Thoracic aorta (tissue), 2 donors: ENCODE results near the gene MRPL53. TPM values are rescaled to one million over a fixed set of nuclear protein-coding genes. Genes with fewer than 3 reads are reported as not detected.

Source experiments
- ATAC-seq: fragments of 150-250 bp; one replicate; pipeline ENCODE4 v1.8.0; 2017; ENCODE audit warnings: low read depth; ENCODE audit not compliant: insufficient number of reproducible peaks, low FRiP score
- DNase-seq: peaks from one replicate; pipeline ENCODE4 v3.0.0-alpha.2; 2020; ENCODE audit warnings: low spot score
- H3K27ac ChIP-seq, 2 donors: fragments of 200-600 bp; sonication (generic); 1 replicate in 1 of 2; 2 replicates in 1 of 2; pipeline ENCODE4 v1.5.1; 2016; ENCODE audit warnings: mild to moderate bottlenecking in 2 of 2, moderate library complexity in 2 of 2
- H3K27me3 ChIP-seq: fragments of 200-600 bp; sonication (generic); replicated peaks from 2 replicates; pipeline ENCODE4 v1.6.0; 2016; ENCODE audit warnings: mild to moderate bottlenecking; ENCODE audit not compliant: insufficient read depth
- H3K36me3 ChIP-seq: fragments of 200-600 bp; sonication (generic); one replicate; pipeline ENCODE4 v1.5.1; 2016
- H3K4me1 ChIP-seq, 2 donors: fragments of 200-600 bp; sonication (generic); 1 replicate in 1 of 2; 2 replicates in 1 of 2; pipeline versions ENCODE4 v1.5.1 to v1.6.0; 2016; ENCODE audit warnings: low read depth in 2 of 2, mild to moderate bottlenecking in 1 of 2; ENCODE audit not compliant: control insufficient read depth in 1 of 2
- H3K4me3 ChIP-seq: fragments of 200-600 bp; sonication (generic); 2 replicates; pipeline ENCODE4 v1.5.1; 2016; ENCODE audit warnings: mild to moderate bottlenecking
- H3K9me3 ChIP-seq: fragments of 200-600 bp; sonication (generic); 2 replicates; pipeline ENCODE4 v1.5.1; 2016
- total RNA-seq, 2 donors: library from RNA; depleted of rRNA; stranded (reverse); fragments of >200 nt; gene quantifications; one replicate each; pipeline versions ENCODE4 v1.1.0 to v1.2.3, GENCODE V29; 2016
- TF ChIP-seq, protein P1 (sequence below): fragments of 200-600 bp; sonication (generic); IDR thresholded peaks from one replicate; pipeline ENCODE4 v1.5.1; 2019; ENCODE audit warnings: antibody characterized with exemption

MRPL53 gene
- total RNA-seq, 2 donors from 2014 or later, result 14.6 to 40.8 TPM

DNA sequence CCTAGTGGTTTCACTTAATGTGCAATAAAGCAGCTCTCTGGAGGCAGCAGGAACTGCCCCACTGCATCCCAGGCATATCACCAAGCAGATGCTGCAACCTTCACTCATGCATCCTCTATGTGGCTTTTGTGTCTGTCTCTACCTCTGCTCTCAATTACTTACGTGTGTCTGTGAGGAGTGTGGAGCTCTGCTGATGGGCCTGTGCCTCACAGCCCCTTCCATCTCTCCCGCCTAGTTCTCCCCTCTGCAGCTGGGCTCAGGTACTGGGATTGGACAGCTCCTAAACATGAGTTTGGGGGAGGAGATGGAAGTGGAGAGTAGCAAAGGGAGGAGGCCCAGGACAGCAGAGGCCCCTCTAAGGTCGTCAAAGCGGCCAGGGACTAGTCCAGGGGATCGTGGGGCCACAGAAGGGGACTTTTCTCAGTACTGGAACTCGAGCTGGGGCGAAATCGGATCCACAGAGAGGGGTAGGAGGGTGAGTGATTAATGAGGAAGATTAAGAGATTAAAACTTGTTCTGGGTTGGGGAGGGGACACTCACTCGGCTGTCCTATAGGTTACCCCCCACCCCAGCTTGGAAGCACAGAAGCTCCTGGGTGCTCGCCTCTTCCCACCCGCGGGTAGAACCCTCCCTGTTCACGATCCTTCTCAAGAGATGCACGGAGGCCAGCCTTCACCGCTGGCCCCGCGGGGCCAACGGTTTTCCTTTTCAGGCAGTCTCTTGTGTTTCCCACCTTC lies 29.0 kb upstream of the MRPL53 start:
- no peak overlapping the region for H3K4me3 ChIP-seq
- peaks cover 21 to 53% of the 10 kb centered on the region in 2 donors for H3K4me1 ChIP-seq
- DNase-seq, result no peak
- H3K36me3 ChIP-seq, result peaks cover 16% of the 10 kb centered on the region
- TF ChIP-seq, protein P1, sequence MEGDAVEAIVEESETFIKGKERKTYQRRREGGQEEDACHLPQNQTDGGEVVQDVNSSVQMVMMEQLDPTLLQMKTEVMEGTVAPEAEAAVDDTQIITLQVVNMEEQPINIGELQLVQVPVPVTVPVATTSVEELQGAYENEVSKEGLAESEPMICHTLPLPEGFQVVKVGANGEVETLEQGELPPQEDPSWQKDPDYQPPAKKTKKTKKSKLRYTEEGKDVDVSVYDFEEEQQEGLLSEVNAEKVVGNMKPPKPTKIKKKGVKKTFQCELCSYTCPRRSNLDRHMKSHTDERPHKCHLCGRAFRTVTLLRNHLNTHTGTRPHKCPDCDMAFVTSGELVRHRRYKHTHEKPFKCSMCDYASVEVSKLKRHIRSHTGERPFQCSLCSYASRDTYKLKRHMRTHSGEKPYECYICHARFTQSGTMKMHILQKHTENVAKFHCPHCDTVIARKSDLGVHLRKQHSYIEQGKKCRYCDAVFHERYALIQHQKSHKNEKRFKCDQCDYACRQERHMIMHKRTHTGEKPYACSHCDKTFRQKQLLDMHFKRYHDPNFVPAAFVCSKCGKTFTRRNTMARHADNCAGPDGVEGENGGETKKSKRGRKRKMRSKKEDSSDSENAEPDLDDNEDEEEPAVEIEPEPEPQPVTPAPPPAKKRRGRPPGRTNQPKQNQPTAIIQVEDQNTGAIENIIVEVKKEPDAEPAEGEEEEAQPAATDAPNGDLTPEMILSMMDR, result no peak
- no peak overlapping the region for H3K27ac ChIP-seq
- no peaks in the 10 kb centered on the region for H3K9me3 ChIP-seq
- no peak for ATAC-seq
- H3K27me3 ChIP-seq, result peaks cover 6% of the 10 kb centered on the region

DNA sequence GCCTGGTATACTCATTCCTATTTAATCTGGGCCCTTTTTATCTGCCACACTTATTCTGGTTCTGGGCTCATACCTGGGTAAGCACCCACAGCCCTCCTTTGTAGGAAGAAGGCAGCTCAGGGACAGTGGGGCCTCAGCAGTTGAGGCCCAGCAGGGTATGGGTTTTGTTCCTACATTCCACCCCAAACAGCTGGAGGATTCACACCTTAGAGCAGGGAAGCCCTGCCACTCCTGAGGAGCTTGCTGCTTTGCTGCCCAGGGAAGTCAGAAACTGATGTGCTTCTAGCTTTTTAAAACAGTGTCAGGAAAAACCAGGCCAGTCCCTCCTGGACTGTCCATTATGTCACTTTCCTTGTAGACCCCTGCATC lies 28.1 kb upstream of the MRPL53 start:
- Histone ChIP-seq H3K9me3 (no peaks in the 10 kb centered on the region), H3K27me3 (peaks cover 6% of the 10 kb centered on the region), H3K4me1 (peaks cover 16 to 43% of the 10 kb centered on the region in 2 donors), H3K4me3 (no peak overlapping the region), H3K27ac (no peak overlapping the region), H3K36me3 (peaks cover 11% of the 10 kb centered on the region)
- ATAC-seq (no peak), DNase-seq (no peak)
- TF ChIP-seq, protein P1, result no peak

DNA sequence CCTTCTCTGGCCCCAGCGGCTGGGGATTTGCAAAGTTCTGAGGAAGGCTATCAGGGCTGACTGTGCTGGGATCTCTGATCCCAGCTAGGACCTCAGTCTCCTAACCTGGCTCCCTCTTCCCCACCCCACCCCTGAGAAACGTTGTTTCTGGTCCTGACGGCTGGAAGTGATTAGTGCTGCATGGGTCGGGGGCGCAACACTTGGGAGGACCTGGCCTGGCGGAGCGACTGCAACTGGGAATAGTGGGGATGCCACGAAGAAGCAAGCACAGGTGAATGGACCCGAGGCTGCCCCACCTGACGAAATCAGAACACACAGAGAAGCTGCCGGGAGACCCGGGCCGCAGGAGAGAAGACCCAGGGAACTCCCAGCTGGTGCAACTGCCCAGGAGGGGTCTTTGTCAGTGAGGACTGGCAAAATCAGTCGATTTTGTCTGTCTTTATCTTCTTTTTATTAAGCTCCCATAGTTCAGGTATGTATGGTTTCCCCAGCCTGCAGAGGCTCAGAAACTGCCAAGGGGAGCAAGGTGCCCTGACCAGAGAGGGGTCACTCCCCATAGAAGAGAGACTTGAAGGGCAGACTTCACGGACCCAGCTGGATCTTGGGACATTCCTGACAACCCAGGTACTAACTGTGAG lies 27.6 kb upstream of the MRPL53 start:
- no peak overlapping the region for H3K4me3 ChIP-seq
- ATAC-seq, result no peak
- TF ChIP-seq, protein P1, result no peak
- H3K4me1 ChIP-seq, result peaks cover 16 to 41% of the 10 kb centered on the region in 2 donors
- no peak overlapping the region for H3K27ac ChIP-seq
- H3K9me3 ChIP-seq, result no peaks in the 10 kb centered on the region
- DNase-seq, result no peak
- peaks cover 6% of the 10 kb centered on the region for H3K36me3 ChIP-seq
- H3K27me3 ChIP-seq, result peaks cover 6% of the 10 kb centered on the region

DNA sequence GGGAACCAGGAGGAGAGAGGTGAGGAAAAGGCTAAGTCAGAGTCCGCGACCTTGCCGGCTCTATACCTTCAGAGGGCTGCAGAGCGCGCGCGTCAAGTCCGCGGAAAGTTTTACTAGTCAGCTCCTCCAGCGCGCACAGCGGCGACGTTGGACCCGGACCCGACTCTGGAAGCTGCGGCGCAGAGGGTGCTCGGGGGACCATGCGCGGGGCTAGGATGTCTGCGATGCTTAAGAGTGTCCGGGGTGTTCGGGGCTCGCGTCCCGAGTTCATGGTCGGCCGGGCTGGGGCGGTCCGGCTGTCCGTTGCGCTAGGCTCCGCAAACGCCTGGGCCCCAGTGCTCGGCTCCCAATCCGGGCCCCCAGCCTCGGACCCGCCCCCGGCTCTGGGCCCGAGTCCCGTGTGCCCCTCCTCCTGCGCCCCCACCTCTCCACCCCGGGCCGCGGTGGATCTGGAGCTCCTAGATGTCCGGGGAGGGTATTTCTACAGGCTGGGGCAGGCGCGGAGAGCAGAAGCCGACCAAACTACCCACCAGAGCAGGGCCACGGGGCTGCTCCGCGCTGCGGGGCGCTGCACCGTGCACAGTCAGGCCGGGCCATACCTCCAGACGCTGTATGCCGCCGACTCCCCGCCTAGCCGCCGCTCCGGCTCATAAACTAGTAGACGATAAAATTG lies 26.9 kb upstream of the MRPL53 start, which contains the start of gene LBX2:
Gene LBX2 (minus strand): TSS at position 337 of the 673 bp plus-strand sequence. CDS start 66 bp downstream, at position 271.
- Histone ChIP-seq H3K4me1 (peaks cover 16 to 41% of the 10 kb centered on the region in 2 donors), H3K36me3 (no peaks in the 10 kb centered on the region), H3K27me3 (peaks cover 6% of the 10 kb centered on the region), H3K9me3 (no peaks in the 10 kb centered on the region), H3K27ac (peak within 1 kb of the TSS in 1 of 2 donors; percentile 37), H3K4me3 (peak within 1 kb of the TSS; percentile 65)
- ATAC-seq, result no peak
- no peak for DNase-seq
- TF ChIP-seq, protein P1, result no peak
